ENCODE data around the gene AP1M1.
A peak's percentile ranks its signal among the peaks of the same experiment; 100 is the strongest.
"Not testable (repeated sequence)": the region's sequence is repeated elsewhere in the genome, so short reads cannot be mapped to it uniquely, and the experiment has no call there.

The AP1M1 gene

DNA sequence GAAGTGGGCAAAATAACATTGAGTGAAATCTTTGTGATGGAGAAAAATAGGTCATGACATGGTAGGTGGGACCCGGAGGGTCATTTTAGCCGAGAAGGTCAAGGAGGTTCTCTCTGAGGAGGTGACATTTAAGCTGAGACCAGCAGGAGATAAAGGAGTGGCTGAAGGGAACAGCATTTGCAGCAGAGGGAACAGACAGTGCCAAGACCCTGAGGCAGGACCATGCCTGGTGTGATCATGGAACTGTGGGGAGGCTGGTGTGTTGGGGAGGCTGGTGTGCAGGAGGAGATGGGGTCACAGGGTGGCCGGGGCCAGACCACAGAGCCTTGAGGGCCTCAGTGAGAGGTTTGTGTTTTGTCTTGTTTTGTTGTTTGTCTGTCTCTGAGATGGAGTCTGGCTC lies 67.5 kb downstream of the AP1M1 start:
- no peak for DNase-seq

GRCh38 chr19:16265890-16266585 lies 68.3 kb downstream of the AP1M1 start:
- DNase-seq, result no peak

GRCh38 chr19:16266586-16266942 lies 68.9 kb downstream of the AP1M1 start:
- peak; percentile 15 to 17 for DNase-seq

GRCh38 chr19:16268676-16269319 lies 71.1 kb downstream of the AP1M1 start:
- DNase-seq, result no peak

DNA sequence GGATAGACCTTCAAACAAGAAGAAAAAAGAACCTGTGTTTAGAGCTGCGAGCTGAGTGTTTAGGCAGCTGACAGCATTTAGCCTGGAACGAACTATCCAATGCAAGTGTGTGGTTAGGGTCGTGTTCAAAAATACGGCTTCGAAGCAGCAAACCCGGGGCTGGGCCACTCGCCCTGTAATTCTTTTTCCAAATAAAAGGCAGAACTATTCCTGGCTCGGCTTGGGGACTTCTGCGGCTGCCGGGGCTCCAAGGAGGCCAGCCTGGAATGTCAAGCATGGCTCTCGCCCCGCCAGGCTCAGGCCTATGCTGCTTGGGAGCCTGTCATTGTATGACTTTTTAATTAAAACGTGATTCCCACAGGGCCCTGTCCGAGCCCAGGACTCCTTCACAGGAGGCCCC lies 75.2 kb downstream of the AP1M1 start:
- no peak for DNase-seq

GRCh38 chr19:16274447-16274846 lies 76.7 kb downstream of the AP1M1 start:
- no peak for DNase-seq

DNA sequence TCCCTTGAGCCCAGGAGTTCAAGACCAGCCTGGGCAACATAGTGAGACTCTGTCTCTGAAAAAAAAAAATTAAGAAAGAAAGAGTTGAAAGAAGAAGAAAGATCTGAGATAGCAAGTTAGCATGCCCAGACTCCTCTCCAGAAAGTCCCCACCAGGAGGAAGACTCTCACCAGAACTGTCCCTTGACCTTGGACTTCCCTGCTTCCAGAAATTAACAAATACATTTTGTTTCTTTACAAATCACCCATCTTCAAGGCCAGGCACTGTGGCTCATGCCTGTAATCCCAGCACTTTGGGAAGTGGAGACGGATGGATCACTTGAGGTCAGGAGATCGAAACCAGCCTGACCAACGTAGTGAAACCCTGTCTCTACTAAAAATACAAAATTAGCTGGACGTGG lies 82.6 kb downstream of the AP1M1 start:
- no peak for DNase-seq

DNA sequence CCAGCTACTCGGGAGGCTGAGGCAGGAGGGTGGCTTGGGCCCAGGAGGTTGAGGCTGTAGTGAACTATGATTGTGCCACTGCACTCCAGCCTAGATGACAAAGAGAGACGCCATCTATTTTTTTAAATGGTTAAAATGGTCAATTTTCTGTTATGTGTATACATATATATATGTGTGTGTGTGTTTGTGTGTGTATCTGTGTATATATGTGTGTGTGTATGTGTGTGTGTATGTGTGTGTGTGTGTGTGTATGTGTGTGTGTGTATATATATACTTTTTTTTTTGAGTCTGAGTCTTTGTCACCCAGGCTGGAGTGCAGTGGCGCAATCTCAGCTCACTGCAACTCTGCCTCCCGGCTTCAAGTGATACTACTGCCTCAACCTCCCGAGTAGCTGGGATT lies 84.0 kb downstream of the AP1M1 start:
- no peak for DNase-seq

- DNase-seq, result peak; percentile 69
These were observed 85.7 kb downstream of the AP1M1 start for GRCh38 chr19:16283210-16284061.

GRCh38 chr19:16284505-16284904 lies 86.8 kb downstream of the AP1M1 start:
- DNase-seq, result no peak

- DNase-seq, result not testable (repeated sequence)
These were observed 87.4 kb downstream of the AP1M1 start for GRCh38 chr19:16285079-16285478.

- no peak for DNase-seq
These were observed 88.2 kb downstream of the AP1M1 start for GRCh38 chr19:16285769-16286498.

DNA sequence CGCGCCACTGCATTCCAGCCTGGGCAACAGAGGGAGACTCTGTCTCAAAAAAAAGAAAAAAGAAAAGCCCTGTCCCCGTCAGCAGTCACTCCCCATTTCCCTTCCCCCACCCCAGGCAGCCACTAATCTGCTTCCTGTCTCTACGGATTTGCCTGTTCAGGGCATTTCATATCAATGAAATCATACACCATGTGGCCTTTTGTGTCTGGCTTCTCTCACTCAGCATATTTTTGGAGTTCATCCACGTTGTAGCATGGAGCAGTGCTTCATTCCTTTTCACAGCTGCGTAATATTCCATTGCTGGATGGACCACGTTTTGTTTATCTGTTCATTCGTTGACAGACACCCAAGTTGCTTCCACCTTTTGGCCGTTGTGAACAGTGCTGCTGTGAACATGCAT lies 90.8 kb downstream of the AP1M1 start:
- no peak for DNase-seq

GRCh38 chr19:16289594-16289993 lies 91.9 kb downstream of the AP1M1 start:
- no peak for DNase-seq

DNA sequence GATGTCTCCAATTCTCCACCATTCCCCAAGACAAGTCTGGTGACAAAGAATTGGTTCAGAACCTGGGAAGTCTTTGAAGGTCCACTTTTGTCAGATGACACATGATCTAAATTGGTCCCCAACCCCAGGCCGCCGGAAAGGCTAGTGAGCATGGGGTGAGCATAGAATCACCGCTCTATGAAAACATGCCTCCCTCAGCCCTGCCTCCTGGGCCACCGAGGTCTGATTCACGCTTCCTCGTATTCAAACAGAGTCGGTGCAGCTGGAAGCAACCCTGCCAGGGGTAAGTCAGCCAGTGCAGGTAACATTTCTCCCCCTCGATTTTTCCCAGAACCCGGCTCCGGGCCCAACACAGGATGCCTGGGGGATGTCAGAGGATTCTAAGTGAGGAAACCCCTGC lies 93.0 kb downstream of the AP1M1 start:
- DNase-seq, result no peak

DNA sequence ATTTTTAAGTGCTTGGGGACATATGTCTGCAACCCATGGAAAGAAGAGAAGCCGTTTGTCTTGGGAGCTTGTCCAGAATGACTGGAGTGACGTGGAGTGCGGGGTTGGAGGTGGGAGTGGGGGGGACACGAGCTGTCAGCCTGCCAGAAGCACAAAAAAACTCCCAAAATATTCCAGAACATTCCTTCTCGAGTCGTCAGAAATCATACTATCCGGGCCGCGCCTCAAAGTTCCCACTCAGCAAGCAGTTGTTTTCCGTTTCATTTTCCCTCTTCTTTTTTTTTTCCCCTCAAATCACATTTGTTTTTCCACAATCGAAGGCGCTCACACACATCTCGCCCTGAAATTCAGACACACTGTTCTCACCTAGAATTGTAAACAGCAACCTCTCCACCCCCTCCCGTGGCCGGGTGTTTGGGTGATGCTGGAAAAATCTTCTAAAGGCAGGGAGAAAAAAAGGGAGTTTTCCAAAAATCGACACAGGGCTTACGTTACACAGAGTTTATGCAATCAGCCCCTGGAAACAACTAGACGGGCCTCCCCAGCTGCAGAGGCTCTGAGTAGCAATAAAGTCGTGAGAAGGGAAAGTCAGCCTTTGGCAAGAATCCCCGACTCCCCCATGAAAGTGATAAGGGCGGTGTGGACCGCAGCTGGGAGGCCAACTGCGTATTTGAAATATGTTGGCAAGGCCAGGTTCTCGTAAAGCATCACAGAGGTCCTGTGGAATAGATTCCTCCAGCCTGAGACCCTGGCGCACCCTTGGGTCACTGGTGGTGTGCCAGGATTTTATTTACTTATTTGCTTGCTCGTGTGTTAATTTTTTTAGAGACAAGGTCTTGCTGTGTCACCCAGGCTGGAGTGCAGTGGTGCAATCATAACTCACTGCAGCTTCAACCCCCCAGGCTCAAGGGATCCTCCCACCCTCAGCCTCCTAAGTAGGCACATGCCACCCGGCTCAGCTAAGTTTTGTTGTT lies 95.7 kb downstream of the AP1M1 start:
- DNase-seq, result no peak

DNA sequence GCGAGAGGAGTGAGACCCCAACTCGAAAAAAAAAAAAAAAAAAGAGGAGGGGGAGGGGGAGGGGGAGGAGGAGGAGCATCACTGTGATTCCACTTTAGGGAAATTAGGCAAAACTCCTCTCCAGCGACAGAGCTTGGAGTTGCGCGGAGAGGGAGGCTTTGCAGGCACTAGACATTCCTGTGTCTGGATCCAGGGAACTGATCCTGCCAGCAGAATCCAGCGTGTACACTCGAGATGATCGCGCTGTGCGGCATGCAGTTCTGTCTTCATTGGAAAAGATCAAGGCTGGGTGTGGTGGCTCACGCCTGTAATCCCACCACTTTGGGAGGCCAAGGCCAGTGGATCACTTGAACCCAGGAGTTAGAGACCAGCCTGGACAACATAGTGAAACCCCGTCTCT lies 97.3 kb downstream of the AP1M1 start:
- no peak for DNase-seq
